ENCODE data around the gene SPP1. TPM values are rescaled to one million over a fixed set of nuclear protein-coding genes. Genes with fewer than 3 reads are reported as not detected.

SPP1 gene
- total RNA-seq = not detected in 2 replicates

GRCh38 chr4:87975466-87975865 lies at the start of gene SPP1:
Gene SPP1 (plus strand): TSS chr4:87975714. CDS start chr4:87976896, 1,182 bp downstream.

DNA sequence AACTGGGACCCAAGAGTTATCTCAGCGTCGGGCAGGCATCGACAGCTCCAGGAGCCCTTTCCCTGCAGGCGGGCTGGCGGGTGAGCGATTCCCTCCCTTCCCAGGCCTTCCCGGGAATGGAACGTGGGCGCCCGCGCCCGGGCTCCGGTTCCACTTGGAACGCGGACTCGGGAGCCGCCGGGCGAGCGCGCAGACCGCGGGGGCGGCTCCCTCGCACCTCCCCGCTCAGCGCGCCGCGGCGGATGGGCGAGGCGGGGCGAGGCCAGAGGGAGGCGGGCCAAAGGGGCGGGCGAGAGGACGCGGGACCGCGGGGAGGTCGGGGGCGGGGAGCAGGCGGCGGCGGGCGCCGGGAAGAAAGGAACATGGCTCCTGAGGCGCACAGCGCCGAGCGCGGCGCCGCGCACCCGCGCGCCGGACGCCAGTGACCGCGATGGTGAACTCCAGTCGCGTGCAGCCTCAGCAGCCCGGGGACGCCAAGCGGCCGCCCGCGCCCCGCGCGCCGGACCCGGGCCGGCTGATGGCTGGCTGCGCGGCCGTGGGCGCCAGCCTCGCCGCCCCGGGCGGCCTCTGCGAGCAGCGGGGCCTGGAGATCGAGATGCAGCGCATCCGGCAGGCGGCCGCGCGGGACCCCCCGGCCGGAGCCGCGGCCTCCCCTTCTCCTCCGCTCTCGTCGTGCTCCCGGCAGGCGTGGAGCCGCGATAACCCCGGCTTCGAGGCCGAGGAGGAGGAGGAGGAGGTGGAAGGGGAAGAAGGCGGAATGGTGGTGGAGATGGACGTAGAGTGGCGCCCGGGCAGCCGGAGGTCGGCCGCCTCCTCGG lies 32.0 kb downstream of the SPP1 start, which contains the start of gene PKD2:
Gene PKD2 (plus strand): TSS at position 332 of the 818 bp plus-strand sequence. CDS start 99 bp downstream, at position 431.

Other genes with a start within 250 kb of the SPP1 start
- gene IBSP, start 176.2 kb upstream of the SPP1 start, total RNA-seq = not detected in 2 replicates
- gene MEPE, start 142.7 kb upstream of the SPP1 start, total RNA-seq = not detected in 2 replicates
- gene PKD2, start 31.9 kb downstream of the SPP1 start, total RNA-seq = 23.3 and 26.5 TPM in 2 replicates
- gene ABCG2, start 182.9 kb downstream of the SPP1 start, total RNA-seq = 0.06 and 1.0 TPM in 2 replicates